HG02759 (cell line): ENCODE results near the gene CD84.
"Not testable (repeated sequence)": the region's sequence is repeated elsewhere in the genome, so short reads cannot be mapped to it uniquely, and the experiment has no call there.

ENCODE experiments used
- ATAC-seq: cut with Tn5 transposase; IDR thresholded peaks from one replicate; pipeline ENCODE4 v1.9.1; 2021; ENCODE audit warnings: mild to moderate bottlenecking, moderate library complexity; ENCODE audit not compliant: unreplicated experiment

Gene CD84

GRCh38 chr1:160519642-160520435 is 59.5 kb downstream of the CD84 start:
- peak; percentile 50 for ATAC-seq

DNA sequence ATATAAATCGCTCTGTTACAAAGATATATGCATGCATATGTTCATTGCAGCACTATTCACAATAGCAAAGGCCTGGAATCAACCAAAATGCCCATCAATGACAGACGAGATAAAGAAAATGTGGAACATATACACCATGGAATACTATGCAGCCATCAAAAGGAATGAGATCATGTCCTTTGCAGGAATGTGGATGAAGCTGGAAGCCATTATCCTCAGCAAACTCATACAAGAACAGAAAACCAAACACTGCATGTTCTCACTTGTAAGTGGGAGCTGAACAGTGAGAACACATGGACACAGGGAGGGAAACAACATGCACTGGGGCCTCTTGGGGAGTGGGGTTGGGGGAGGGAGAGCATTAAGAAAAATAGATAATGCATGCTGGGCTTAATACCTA is 61.8 kb downstream of the CD84 start:
- not testable (repeated sequence) for ATAC-seq

- not testable (repeated sequence) for ATAC-seq
Observed at GRCh38 chr1:160515908-160516307, 63.4 kb downstream of the CD84 start.

DNA sequence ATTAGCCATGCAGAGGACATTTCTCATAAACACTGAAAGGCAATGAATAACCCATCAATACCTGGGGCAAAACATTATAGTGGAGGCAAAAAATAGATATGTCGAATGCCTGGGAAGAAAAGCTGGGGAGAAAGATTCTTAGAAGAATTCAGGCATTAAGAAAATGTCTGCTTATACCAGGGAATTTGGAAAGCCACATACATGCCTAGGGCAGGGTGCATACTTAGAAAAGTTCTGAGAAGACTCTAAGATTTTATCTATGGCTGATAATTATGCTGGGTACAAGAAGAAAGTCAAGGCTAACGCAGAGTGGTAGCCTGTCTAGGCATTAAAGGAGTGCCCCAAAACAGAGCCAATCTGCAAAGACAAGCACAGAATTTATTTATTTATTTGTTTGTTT is 74.6 kb downstream of the CD84 start:
- ATAC-seq, result no peak

DNA sequence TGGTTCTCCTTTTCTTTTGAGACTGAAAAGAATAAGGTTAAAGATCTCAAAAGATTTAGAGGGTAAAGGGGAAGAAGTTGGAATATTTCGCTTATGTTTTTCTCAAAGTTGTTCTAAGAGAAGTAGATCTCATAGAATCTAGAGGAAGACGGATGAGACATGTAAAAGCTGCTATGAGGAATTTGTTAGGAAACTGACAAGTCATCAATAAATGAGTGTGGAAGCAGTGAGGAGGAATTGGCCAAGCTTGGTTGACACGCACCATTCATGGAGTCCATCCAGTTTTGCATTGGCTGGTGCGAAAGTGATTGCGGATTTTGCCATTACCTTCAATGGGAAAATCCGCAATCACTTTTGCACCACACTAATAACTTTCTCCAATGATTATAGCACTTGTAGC is 76.2 kb downstream of the CD84 start:
- ATAC-seq, result no peak

GRCh38 chr1:160500321-160500990 is 78.8 kb downstream of the CD84 start:
- ATAC-seq, result no peak

DNA sequence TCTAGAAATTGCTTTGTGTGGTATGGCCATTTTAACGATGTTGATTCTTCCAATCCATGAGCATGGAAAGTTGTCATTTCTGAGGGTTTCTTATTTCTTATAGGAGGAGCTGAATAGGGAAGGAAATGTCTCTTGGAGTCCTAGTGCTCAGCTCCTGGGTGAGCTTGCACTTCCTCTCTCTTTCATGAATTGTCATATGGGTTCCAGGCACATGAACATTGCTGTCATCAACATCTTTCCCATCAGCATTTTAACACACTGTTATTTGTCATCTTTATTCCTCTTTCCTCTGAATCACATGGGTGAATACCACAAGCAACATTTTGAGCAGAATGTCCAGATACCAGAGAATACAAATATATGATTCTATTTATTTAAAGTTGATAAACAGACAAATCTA is 79.7 kb downstream of the CD84 start:
- ATAC-seq, result no peak

GRCh38 chr1:160498301-160499065 is 80.8 kb downstream of the CD84 start:
- not testable (repeated sequence) for ATAC-seq

DNA sequence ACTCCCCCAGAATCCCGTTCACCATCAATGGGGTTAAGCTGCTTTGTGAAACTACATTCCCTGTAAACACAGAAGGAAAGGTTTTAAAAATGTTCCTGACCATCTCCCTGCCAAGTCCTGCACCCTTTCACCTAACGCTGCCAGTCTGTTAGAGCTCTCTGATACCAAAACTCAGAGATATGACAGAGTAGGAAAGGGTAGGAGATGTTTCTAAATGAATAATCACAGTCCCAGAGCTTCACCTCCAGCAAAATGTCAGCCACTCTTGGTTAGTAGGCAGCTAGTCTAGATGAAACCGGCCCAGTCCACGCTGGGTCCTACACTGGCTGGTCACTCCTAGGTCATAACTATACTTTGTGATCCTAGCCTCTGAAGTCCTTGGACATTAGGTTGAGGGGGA is 83.0 kb downstream of the CD84 start:
- no peak for ATAC-seq

DNA sequence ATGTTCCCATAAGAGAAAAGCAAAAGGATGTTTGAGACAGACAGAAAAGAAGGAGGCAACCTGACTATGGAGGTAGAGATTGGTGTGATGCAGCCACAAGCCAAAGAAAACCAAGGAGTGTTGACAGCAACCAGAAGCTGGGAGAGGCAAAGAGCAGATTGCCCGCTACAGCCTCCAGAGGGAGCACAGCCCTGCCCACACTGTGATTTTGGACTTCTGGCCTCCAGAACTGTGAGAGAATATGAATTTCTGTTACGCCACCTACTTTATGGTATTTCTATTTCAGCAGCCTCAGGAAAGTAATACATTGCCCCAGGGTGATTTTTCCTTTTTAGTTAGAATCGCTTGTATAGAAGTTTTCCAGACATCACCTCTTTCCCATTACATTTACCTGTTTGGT is 84.7 kb downstream of the CD84 start:
- no peak for ATAC-seq

DNA sequence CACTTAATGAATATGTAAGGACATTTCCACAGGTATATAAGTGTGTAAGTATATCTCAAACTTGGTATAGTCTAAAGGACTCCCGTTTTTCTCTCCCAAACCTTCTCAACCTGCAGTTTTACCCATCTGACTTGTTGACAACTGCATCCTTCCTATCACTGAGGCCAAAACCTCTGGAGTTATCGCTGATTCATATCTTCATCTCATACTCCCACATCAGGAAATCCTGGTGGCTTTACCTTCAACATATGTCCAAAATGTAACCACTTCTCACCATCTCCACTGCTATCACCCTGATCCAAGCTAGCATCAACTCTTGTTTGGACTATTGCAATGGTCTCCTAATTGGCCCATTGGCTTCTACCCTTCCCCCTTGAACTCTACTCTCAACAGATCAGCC is 86.7 kb downstream of the CD84 start:
- no peak for ATAC-seq

DNA sequence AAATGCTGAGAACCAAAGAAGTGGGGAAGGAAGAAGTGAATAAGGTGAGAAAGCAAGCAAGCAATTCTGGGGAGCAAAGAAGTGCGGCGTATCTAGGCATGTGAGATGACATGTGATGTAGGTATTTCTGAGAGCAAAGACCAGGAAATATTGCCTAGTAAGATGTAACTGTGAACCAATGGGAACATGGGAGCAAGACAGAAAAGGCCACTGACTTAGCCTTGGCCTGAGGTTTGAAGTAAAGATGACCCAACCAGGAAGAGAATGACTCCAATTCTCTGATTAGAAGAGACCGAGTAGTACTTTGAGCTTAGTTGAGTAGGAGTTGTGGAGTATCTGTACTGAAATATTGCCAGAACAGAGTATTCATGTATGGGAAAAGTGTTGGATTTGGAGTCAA is 87.3 kb downstream of the CD84 start:
- ATAC-seq, result no peak
